Ishikawa (cell line): Measurements from ENCODE around the gene PCID2.

Experiments
- CEBPB ChIP-seq: IDR thresholded peaks from 2 replicates; pipeline ENCODE4 v1.6.1; 2012
- CREB1 ChIP-seq: IDR thresholded peaks from 2 replicates; pipeline ENCODE4 v1.6.1; 2012; ENCODE audit warnings: low read depth
- EGR1 ChIP-seq: IDR thresholded peaks from 2 replicates; pipeline ENCODE4 v1.6.1; 2012
- EP300 ChIP-seq: IDR thresholded peaks from 2 replicates; pipeline ENCODE4 v1.6.1; 2012; ENCODE audit warnings: borderline replicate concordance
- FOXM1 ChIP-seq: IDR thresholded peaks from 2 replicates; pipeline ENCODE4 v1.6.1; 2012; ENCODE audit warnings: low read depth, borderline replicate concordance
- MAX ChIP-seq: IDR thresholded peaks from 2 replicates; pipeline ENCODE4 v1.6.1; 2012
- NFIC ChIP-seq: IDR thresholded peaks from 2 replicates; pipeline ENCODE4 v1.6.1; 2012
- RAD21 ChIP-seq: IDR thresholded peaks from 2 replicates; pipeline ENCODE4 v1.6.1; 2012; ENCODE audit warnings: low read depth
- TAF1 ChIP-seq: IDR thresholded peaks from 2 replicates; pipeline ENCODE4 v1.6.1; 2012; ENCODE audit warnings: low read depth, mild to moderate bottlenecking
- TCF12 ChIP-seq: IDR thresholded peaks from 2 replicates; pipeline ENCODE4 v1.6.1; 2012; ENCODE audit warnings: low read depth
- TEAD4 ChIP-seq: IDR thresholded peaks from 2 replicates; pipeline ENCODE4 v1.6.1; 2012
- YY1 ChIP-seq: IDR thresholded peaks from 2 replicates; pipeline ENCODE4 v1.6.1; 2012; ENCODE audit warnings: low read depth
- ZBTB7A ChIP-seq: IDR thresholded peaks from 2 replicates; pipeline ENCODE4 v1.6.1; 2012; ENCODE audit warnings: low read depth
- TF ChIP-seq, protein P1 (sequence below): IDR thresholded peaks from 2 replicates; pipeline ENCODE4 v1.6.1; 2012
- TF ChIP-seq, protein P2 (sequence below): IDR thresholded peaks from 2 replicates; pipeline ENCODE4 v1.6.1; 2012; ENCODE audit warnings: low read depth, mild to moderate bottlenecking

Gene PCID2

GRCh38 chr13:113166266-113166665 is 42.2 kb downstream of the PCID2 start:
- TF ChIP-seq, protein P1, sequence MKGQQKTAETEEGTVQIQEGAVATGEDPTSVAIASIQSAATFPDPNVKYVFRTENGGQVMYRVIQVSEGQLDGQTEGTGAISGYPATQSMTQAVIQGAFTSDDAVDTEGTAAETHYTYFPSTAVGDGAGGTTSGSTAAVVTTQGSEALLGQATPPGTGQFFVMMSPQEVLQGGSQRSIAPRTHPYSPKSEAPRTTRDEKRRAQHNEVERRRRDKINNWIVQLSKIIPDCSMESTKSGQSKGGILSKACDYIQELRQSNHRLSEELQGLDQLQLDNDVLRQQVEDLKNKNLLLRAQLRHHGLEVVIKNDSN, result no peak
- TF ChIP-seq ZBTB7A, result no peak
- TF ChIP-seq RAD21, result no peak
- no peak for TF ChIP-seq NFIC
- TF ChIP-seq EP300, result no peak
- TF ChIP-seq YY1, result no peak
- no peak for TF ChIP-seq CREB1
- no peak for TF ChIP-seq TAF1
- TF ChIP-seq TEAD4, result no peak
- no peak for TF ChIP-seq MAX
- TF ChIP-seq, protein P2, sequence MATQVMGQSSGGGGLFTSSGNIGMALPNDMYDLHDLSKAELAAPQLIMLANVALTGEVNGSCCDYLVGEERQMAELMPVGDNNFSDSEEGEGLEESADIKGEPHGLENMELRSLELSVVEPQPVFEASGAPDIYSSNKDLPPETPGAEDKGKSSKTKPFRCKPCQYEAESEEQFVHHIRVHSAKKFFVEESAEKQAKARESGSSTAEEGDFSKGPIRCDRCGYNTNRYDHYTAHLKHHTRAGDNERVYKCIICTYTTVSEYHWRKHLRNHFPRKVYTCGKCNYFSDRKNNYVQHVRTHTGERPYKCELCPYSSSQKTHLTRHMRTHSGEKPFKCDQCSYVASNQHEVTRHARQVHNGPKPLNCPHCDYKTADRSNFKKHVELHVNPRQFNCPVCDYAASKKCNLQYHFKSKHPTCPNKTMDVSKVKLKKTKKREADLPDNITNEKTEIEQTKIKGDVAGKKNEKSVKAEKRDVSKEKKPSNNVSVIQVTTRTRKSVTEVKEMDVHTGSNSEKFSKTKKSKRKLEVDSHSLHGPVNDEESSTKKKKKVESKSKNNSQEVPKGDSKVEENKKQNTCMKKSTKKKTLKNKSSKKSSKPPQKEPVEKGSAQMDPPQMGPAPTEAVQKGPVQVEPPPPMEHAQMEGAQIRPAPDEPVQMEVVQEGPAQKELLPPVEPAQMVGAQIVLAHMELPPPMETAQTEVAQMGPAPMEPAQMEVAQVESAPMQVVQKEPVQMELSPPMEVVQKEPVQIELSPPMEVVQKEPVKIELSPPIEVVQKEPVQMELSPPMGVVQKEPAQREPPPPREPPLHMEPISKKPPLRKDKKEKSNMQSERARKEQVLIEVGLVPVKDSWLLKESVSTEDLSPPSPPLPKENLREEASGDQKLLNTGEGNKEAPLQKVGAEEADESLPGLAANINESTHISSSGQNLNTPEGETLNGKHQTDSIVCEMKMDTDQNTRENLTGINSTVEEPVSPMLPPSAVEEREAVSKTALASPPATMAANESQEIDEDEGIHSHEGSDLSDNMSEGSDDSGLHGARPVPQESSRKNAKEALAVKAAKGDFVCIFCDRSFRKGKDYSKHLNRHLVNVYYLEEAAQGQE, result no peak
- no peak for TF ChIP-seq FOXM1

- no peak for TF ChIP-seq YY1
- TF ChIP-seq CEBPB, result no peak
- no peak for TF ChIP-seq ZBTB7A
- TF ChIP-seq MAX, result no peak
- no peak for TF ChIP-seq EP300
- no peak for TF ChIP-seq NFIC
Measured at GRCh38 chr13:113164492-113164891, 44.0 kb downstream of the PCID2 start.

GRCh38 chr13:113162783-113163685 is 45.4 kb downstream of the PCID2 start:
- TF ChIP-seq ZBTB7A, result no peak
- no peak for TF ChIP-seq CREB1
- no peak for TF ChIP-seq YY1

DNA sequence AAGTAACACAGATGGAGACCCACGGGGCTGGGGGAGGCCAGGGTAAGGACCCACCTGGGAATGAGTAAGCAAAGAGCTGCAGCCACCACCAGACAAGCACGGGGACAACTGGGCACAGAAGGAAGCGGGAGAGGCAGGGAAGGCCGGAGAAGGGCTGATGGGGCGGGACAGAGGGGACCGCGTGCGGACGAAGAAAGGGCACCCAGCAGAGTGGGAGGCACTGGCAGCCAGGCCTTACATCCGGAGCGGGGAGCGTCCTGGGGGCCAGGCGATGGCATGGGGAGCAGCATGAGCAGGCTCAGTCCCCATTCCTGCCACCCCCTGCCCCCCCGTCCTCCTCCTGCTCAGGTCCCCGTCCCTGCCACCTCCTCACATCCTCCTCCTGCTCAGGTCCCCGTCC is 47.0 kb downstream of the PCID2 start:
- TF ChIP-seq MAX (peak; percentile 60), NFIC (no peak)

GRCh38 chr13:113160983-113161382 is 47.5 kb downstream of the PCID2 start:
- TF ChIP-seq, protein P2, result no peak
- no peak for TF ChIP-seq TAF1
- no peak for TF ChIP-seq EP300
- TF ChIP-seq TCF12, result no peak
- TF ChIP-seq TEAD4, result no peak
- TF ChIP-seq MAX, result no peak
- TF ChIP-seq EGR1, result no peak
- no peak for TF ChIP-seq ZBTB7A

DNA sequence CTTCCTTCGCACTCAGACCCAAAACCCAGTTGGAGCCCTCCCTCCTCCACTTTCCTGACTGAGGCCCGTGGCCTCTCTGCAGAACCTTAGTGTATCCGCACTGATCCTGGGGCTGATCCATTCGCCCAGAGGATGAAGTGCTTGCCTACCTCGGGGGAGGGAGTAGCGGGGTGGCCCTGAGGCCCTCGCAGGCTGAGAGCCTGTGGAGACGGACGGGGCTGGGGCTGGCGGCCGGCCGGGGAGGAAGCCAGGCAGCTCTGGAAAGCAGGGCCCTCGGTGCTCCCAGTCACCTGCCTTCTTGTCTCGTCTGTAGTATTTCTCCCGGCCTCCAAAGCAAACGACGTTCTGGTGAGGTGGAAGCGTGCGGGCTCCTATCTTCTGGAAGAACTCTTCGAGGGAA is 48.8 kb downstream of the PCID2 start:
- TF ChIP-seq MAX, result no peak
- TF ChIP-seq EGR1, result no peak
- TF ChIP-seq, protein P1, result no peak
- no peak for TF ChIP-seq NFIC
- TF ChIP-seq TEAD4, result no peak
- TF ChIP-seq ZBTB7A, result no peak
- TF ChIP-seq FOXM1, result no peak
- TF ChIP-seq CREB1, result no peak
- no peak for TF ChIP-seq TAF1
